ENCODE data around the gene JMJD6. TPM values are rescaled to one million over a fixed set of nuclear protein-coding genes. Genes with fewer than 3 reads are reported as not detected.

The JMJD6 gene
- total and polyA plus RNA-seq, 9 of the 15 experiments (the other 6 are each of a cell fraction or from before 2014, with no cell fraction given): 2.5 to 52.3 (median 36.3) TPM

DNA sequence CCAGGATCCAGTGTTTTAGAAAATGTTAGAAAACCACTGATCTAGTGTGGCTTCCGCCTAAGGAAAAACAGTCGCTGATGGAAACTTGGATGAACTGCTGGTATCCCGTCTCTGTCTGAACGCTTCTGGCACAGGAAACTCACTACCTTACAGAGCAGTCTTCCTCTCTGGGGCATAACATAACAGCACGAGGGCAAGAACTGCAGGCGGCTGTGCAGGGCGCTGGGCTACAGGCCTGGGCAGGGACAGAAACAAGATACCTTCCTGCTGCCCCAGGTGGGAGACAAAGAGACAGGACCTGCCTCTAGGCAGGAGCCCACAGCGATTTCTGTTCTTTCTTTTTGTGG, 26.2 kb downstream of the JMJD6 start:
- Histone ChIP-seq H3K9me3 (replicated peaks; ENCODE audit: control insufficient read depth, insufficient read depth, low read depth, low read length) (no peaks in the 10 kb centered on the region), H2AFZ (ENCODE audit: low read depth, low read length) (no peak overlapping the region), H3K27me3 (ENCODE audit: control insufficient read depth in 2 of 2, insufficient read depth in 2 of 2, low read length in 2 of 2) (no peaks in the 10 kb centered on the region), H3K9me1 (ENCODE audit: control insufficient read depth, insufficient read depth, low read length) (no peaks in the 10 kb centered on the region), H4K20me1 (replicated peaks; ENCODE audit: control insufficient read depth, insufficient read depth, low read length) (0 out of 2 replicates have a peak, but pooled peaks cover 3% of the 10 kb centered on the region), H3K79me2 (ENCODE audit: control insufficient read depth, insufficient read depth, low read length) (no peaks in the 10 kb centered on the region), H3K36me3 (ENCODE audit: control insufficient read depth, insufficient read depth, low read length) (no peaks in the 10 kb centered on the region), H3K4me1 (replicated peaks in 1 of 2; ENCODE audit: control insufficient read depth in 2 of 2, insufficient read depth in 2 of 2, low read length in 2 of 2) (peaks cover 15 to 36% of the 10 kb centered on the region in 2 experiments), H3K27ac (ENCODE audit: extremely low read depth, low read depth, low read length) (no peak overlapping the region), H3K4me2 (ENCODE audit: insufficient read depth, low read length) (no peak overlapping the region), H3K9ac (ENCODE audit: insufficient read depth in 1 of 2, low read depth in 2 of 2, low read length in 2 of 2) (peak overlapping the region in 1 of 2 experiments; percentile 35; a peak in 1 of 4 replicates), H3K4me3 (no peak overlapping the region)
- TF ChIP-seq POLR2A (conservative IDR thresholded peaks at IDR 0.05): no peak
- TF ChIP-seq TRIM24 (IDR thresholded peaks at IDR 0.05): no peak
- TF ChIP-seq ZNF57 (CRISPR knock-in tag; IDR thresholded peaks at IDR 0.05): no peak
- TF ChIP-seq MCM2 (IDR thresholded peaks at IDR 0.05; ENCODE audit: low read depth): no peak
- TF ChIP-seq, protein P1, sequence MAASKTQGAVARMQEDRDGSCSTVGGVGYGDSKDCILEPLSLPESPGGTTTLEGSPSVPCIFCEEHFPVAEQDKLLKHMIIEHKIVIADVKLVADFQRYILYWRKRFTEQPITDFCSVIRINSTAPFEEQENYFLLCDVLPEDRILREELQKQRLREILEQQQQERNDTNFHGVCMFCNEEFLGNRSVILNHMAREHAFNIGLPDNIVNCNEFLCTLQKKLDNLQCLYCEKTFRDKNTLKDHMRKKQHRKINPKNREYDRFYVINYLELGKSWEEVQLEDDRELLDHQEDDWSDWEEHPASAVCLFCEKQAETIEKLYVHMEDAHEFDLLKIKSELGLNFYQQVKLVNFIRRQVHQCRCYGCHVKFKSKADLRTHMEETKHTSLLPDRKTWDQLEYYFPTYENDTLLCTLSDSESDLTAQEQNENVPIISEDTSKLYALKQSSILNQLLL (CRISPR knock-in tag; IDR thresholded peaks at IDR 0.05; ENCODE audit: borderline replicate concordance): no peak
- TF ChIP-seq SNRNP70 (optimal IDR thresholded peaks at IDR 0.05; ENCODE audit: low read depth, low read length): no peak
- TF ChIP-seq HDAC8 (tag; IDR thresholded peaks at IDR 0.05): no peak
- TF ChIP-seq MAFK (IDR thresholded peaks at IDR 0.05; ENCODE audit: low read length): no peak
- no peak for TF ChIP-seq CBFA2T3 (IDR thresholded peaks at IDR 0.05)
- TF ChIP-seq, protein P2, sequence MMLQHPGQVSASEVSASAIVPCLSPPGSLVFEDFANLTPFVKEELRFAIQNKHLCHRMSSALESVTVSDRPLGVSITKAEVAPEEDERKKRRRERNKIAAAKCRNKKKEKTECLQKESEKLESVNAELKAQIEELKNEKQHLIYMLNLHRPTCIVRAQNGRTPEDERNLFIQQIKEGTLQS (IDR thresholded peaks at IDR 0.05): no peak
- TF ChIP-seq, protein P2 (CRISPR knock-in tag; conservative IDR thresholded peaks at IDR 0.05): no peak
- no peak for TF ChIP-seq ZSCAN32 (CRISPR knock-in tag; IDR thresholded peaks at IDR 0.05)
- ATAC-seq (no peak), DNase-seq (ENCODE audit: extremely low read depth in 1 of 4, low spot score in 3 of 4) (no peak), FAIRE-seq (no peak)
- intact Hi-C loops (cut with micrococcal nuclease) (no loop called here), in situ Hi-C loops (cut with MboI) (no loop called here)
- no TSS peak for BruUV-seq (replicated peaks)
- POLR2A ChIA-PET: no interaction called here
- CTCF ChIA-PET (ENCODE audit: low intra/inter-chr PET ratio): no interaction called here
- 61% methylated on average over 8 of the region's 8 CpGs for WGBS (ENCODE audit: insufficient coverage, low coverage, missing lambda C conversion rate)
